Measurements from ENCODE around the gene MTSS2.

Gene MTSS2

DNA sequence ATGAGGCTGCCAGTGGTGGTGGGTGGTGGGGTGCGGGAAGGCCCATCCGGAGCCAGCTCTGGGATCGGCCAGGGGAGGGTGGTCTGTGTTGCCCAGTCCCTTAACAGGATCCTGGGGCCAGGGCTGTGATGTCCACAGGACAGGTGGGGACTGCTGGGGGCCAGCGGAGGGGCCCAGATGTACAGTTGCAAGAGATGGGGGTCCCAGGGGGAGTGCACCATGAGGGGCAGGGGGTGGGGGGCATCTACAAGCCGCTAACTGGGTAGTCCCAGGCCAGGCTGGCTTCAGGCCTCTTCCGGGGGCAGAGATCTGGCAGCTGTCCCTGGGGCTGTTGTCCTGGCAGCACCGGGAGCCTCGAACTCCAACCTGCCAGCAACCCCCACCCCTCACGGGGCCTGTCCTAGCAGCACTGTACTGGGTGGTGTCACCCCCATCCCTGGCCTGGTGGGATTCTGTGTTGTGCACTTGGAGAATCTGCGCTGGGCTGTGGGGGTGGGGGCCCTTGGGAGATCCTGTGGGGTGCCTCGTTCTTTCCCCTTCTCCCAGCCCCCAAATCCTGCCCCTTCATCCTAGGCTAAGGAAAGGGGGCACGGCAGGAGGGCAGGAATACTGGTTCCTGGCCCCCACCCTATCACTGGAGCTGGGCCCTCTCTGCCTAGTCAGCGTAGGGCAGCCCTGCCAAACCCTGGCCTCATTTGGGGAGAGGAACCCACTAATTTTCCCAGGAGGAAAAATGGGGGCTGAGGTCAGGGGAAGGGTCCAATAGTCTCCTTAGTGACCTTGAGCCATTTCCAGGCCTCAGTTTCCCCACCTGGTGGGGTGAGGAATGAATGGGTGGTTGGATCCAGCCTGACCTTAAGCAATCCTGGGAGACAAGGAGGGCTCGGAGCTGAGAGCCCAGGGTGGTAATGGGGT, 1.4 kb downstream of the MTSS2 start:
- peak overlapping the region; percentile 97 for H3K4me3 ChIP-seq (ENCODE audit: low read depth, low read length)
- TF ChIP-seq POLR2A (IDR thresholded peaks at IDR 0.05; ENCODE audit: extremely low read depth, insufficient read length) (no peak), CTCF (IDR thresholded peaks at IDR 0.05; ENCODE audit: low read depth, low read length) (no peak), MYC (IDR thresholded peaks at IDR 0.05; ENCODE audit: low read depth, low read length) (no peak)
- TF ChIP-seq, protein P1, sequence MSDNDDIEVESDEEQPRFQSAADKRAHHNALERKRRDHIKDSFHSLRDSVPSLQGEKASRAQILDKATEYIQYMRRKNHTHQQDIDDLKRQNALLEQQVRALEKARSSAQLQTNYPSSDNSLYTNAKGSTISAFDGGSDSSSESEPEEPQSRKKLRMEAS (IDR thresholded peaks at IDR 0.05; ENCODE audit: low read depth, low read length) = no peak
- DNase-seq (ENCODE audit: low read depth) = no peak

DNA sequence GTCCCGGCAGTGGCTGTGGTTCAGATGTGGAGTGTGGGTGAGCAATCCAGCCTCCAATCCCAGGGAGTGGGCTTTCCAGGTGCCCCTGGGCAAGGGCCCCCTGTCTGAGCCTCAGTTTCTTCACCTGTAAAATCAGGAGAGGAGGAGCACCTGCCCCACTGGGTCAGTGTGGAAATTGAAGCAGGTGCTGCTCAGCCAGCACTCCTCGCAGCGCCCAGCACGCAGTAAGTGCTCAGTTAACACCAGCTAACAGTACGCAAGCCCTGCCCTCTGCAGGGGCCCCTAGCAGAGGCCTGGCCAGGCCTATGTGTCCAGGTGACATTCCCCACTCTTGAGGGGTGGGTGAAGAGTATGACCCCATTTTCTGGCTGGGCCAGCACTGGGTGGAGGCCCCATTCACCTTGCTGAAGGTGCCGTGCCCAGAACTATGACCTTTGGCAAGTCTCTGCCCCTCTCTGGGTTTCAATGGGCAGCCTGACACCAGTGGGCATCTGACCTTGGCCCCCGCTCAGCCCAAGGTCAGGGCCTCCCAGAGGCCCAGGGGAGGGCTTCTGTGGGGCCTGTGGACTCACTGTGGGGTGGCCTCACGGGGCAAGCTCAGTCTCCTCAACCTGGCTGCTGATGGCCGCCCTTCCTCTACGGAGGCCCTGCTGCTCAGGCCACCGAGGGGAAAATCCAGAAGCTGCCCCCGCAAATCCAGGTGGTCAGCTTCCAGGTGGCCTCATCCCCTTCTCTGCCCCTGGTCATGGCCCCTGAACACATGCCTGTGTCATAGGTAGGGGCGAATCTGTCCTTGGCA, 2.5 kb downstream of the MTSS2 start:
- H3K4me3 ChIP-seq (ENCODE audit: low read depth, low read length) = peak overlapping the region; percentile 97
- DNase-seq (ENCODE audit: low read depth) = no peak
- TF ChIP-seq, protein P1 (IDR thresholded peaks at IDR 0.05; ENCODE audit: low read depth, low read length) = no peak
- TF ChIP-seq CTCF (IDR thresholded peaks at IDR 0.05; ENCODE audit: low read depth, low read length) (no peak), MYC (IDR thresholded peaks at IDR 0.05; ENCODE audit: low read depth, low read length) (no peak), POLR2A (IDR thresholded peaks at IDR 0.05; ENCODE audit: extremely low read depth, insufficient read length) (no peak)

DNA sequence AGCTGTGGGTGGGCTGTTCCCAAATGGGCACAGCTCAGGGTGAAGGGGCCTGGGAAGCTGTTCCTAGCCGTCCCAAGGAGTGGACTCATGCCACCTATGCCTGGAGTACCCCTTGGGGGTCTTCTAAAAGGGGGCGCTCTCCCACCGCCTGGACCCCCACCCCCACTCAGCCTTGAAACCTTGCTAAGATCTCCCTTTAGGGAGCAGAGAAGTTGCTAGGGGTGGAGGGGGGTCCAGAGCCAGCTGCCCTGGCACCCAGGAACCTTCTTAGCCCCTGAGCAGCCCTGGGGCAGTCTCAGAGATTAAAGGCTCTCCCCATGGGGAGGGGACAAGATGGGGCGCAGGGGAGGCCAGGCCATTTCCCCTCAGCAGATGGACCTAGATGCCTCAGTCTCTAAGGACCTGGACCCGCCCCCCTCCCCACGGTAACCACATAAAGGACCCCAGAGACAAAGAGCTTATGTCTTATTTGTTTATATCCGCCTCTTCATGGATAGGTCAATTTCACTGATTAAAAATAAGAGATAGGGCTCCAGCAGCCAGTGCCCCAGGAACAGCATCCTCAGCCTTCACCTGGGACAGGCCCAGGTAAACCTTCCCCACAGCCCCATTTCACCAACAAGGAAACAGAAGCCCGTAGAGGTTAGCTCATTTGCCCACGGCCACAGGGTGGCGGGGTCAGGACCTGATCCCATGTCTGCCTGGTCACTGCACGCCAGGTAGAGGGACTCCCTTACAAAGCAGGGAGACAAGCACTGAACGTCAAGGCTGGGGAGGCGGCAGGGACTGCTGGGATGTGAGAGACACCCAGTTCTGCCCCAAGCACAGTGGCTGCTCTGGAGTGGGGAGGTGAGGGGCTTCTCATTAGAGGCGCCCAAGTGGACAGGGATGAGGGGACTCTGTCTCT, 3.4 kb downstream of the MTSS2 start:
- DNase-seq (ENCODE audit: low read depth) = no peak
- TF ChIP-seq MYC (IDR thresholded peaks at IDR 0.05; ENCODE audit: low read depth, low read length) = no peak
- no peak for TF ChIP-seq CTCF (IDR thresholded peaks at IDR 0.05; ENCODE audit: low read depth, low read length)
- no peak for TF ChIP-seq POLR2A (IDR thresholded peaks at IDR 0.05; ENCODE audit: extremely low read depth, insufficient read length)
- TF ChIP-seq, protein P1 (IDR thresholded peaks at IDR 0.05; ENCODE audit: low read depth, low read length) = no peak
- peak overlapping the region; percentile 97 for H3K4me3 ChIP-seq (ENCODE audit: low read depth, low read length)

- TF ChIP-seq POLR2A (IDR thresholded peaks at IDR 0.05; ENCODE audit: extremely low read depth, insufficient read length) (no peak), MYC (IDR thresholded peaks at IDR 0.05; ENCODE audit: low read depth, low read length) (no peak), CTCF (IDR thresholded peaks at IDR 0.05; ENCODE audit: low read depth, low read length) (no peak)
- TF ChIP-seq, protein P1 (IDR thresholded peaks at IDR 0.05; ENCODE audit: low read depth, low read length) = no peak
- peak overlapping the region; percentile 44 for H3K4me3 ChIP-seq (ENCODE audit: low read depth, low read length)
- no peak for DNase-seq (ENCODE audit: low read depth)
Observed at GRCh38 chr16:70681382-70682238, 4.2 kb downstream of the MTSS2 start.
